Activated gamma-delta T cell treated with Interleukin-2 at 50 U/mL for 16 hours (primary cell): Measurements from ENCODE around the gene BBX.

Experiments
- DNase-seq: peaks from one replicate; pipeline ENCODE4 v3.0.0-alpha.2; 2020

BBX gene

DNA sequence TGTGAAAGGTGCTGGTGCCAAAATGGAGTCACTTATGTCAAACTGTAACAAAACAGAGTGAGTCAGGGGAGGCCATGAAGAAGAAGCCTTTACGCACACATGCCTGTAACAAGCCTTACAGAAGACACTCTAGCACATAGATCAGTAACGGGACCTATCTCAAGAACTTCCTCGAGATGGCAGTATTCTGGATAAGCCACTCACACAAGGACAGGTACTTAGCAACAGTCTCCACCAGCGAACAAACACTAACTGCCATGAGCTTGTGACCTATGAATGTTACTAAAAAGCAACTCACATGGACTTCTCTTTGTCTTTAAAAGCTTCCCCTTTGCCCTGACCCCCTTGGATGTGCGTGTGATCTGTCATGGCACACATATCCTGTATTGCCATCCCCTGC lies 332.9 kb downstream of the BBX start:
- no peak for DNase-seq

DNA sequence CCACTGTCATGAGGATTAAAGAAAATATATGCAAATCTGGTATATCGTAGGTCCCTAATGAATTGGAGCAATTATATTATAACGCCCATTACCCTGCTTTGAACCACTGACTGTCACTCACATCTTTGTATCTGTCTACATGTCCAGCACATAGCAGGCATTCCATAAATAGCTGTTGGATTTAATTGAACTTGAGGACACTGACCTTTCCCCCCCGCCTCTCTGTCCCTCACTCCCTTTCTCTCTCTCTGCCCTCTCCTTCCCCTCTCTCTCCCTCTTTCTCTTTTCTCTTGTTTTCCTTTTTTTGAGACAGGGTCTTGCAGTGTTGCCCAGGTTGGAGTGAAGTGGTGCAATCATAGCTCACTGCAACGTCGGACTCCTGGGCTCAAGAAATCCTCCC lies 335.1 kb downstream of the BBX start:
- no peak for DNase-seq

DNA sequence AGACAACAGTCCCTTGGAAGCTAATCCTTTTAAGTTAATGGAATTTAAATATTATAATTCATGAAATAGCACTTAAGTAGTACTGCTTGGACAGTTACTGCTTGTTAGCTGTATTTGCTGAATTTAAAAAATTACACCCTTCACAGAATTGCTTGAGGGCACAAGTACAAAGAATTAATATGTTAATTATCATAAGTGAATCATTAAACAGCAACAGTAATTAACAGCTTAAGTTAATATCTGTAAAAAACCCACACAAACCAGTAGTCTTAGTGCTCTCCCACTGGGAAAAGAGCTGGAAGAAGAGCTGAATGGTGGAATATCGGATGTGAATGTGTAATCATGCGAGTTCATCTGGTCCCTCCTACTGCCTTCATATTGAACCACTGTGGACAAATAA lies 336.1 kb downstream of the BBX start:
- DNase-seq = no peak
